Body of pancreas (tissue), 4 donors: ENCODE data around the gene LRPPRC.

Experiments
- CTCF ChIP-seq, 7 experiments: fragments of 450-650 bp in 4 of 7; fragments of 200-600 bp in 3 of 7; sonication (generic) in 3 of 7; IDR thresholded peaks; one replicate each; pipeline ENCODE4 v1.5.1; 2016 to 2019; ENCODE audit warnings: antibody characterized with exemption in 7 of 7
- POLR2A ChIP-seq, 3 donors: fragments of 450-650 bp; IDR thresholded peaks; one replicate each; pipeline ENCODE4 v1.6.1; 2016; ENCODE audit warnings: antibody characterized with exemption in 3 of 3, mild to moderate bottlenecking in 2 of 3

- TF ChIP-seq POLR2A (IDR thresholded peaks at IDR 0.05): no peak
- TF ChIP-seq CTCF (IDR thresholded peaks at IDR 0.05): no peak
These were observed 56.0 kb downstream of the LRPPRC start for GRCh38 chr2:43939695-43940256.
